Measurements from ENCODE around the gene RRP1. TPM values are rescaled to one million over a fixed set of nuclear protein-coding genes. Genes with fewer than 3 reads are reported as not detected.
A peak's percentile ranks its signal among the peaks of the same experiment; 100 is the strongest.

The RRP1 gene
- total RNA-seq, 1 experiment from 2014 or later: 76.7 TPM

- Histone ChIP-seq H3K56ac (ENCODE audit: insufficient read length, low read depth, low read length) (no peak overlapping the region), H2BK15ac (ENCODE audit: low read depth, low read length) (no peak overlapping the region), H3K79me2 (ENCODE audit: insufficient read depth, low read length) (no peaks in the 10 kb centered on the region), H3T11ph (ENCODE audit: low read length) (no peak overlapping the region), H3K4me1 (ENCODE audit: insufficient read depth, low read length) (no peaks in the 10 kb centered on the region), H2BK5ac (ENCODE audit: insufficient read length, low read length) (no peak overlapping the region), H4K20me1 (ENCODE audit: control insufficient read depth, insufficient read depth, insufficient read length) (no peaks in the 10 kb centered on the region), H2BK20ac (ENCODE audit: low read depth, low read length, poor library complexity, severe bottlenecking) (no peak overlapping the region), H3K4ac (ENCODE audit: low read depth, low read length) (no peak overlapping the region), H3K27ac (ENCODE audit: insufficient read length, low read depth, low read length) (no peak overlapping the region), H3K23ac (ENCODE audit: insufficient read length, low read depth, low read length) (no peak overlapping the region), H2BK12ac (ENCODE audit: insufficient read length, low read depth, low read length) (no peak overlapping the region), H3K23me2 (ENCODE audit: insufficient read length, low read depth, low read length, poor library complexity, severe bottlenecking) (no peaks in the 10 kb centered on the region), H2AK5ac (ENCODE audit: insufficient read length, low read length) (no peak overlapping the region), H4K91ac (ENCODE audit: insufficient read length, low read depth, low read length) (no peak overlapping the region), H3K79me1 (ENCODE audit: insufficient read depth, low read depth, low read length, poor library complexity, severe bottlenecking) (no peaks in the 10 kb centered on the region), H3K9ac (ENCODE audit: extremely low read depth, insufficient read length, low read length) (no peak overlapping the region), H4K5ac (ENCODE audit: insufficient read length, low read depth, low read length) (no peak overlapping the region), H2AFZ (ENCODE audit: low read length) (no peak overlapping the region), H3K14ac (ENCODE audit: insufficient read depth, low read length) (no peak overlapping the region; the same call in 1 of the 2 replicates), H4K8ac (replicated peaks; ENCODE audit: insufficient read length, low read depth, low read length) (no peak overlapping the region), H3K4me2 (ENCODE audit: insufficient read depth, insufficient read length, low read length) (no peak overlapping the region), H2BK120ac (ENCODE audit: low read depth, low read length, poor library complexity, severe bottlenecking) (no peak overlapping the region), H3K9me3 (ENCODE audit: control insufficient read depth, low read depth, low read length) (no peaks in the 10 kb centered on the region), H3K18ac (ENCODE audit: insufficient read length, low read depth, low read length) (no peak overlapping the region), H3K27me3 (ENCODE audit: insufficient read depth, low read length) (no peaks in the 10 kb centered on the region)
- no CpG with 5 or more reads among the region's 12 CpGs for WGBS (ENCODE audit: extremely low coverage, insufficient read length, low lambda C conversion rate)
- no peaks in the 10 kb centered on the region for H3K36me3 Mint-ChIP-seq (ENCODE audit: insufficient read depth in 1 of 3, low read depth in 3 of 3)
- peaks cover 0 to 4% of the 10 kb centered on the region in 2 experiments; a peak in 2 of 4 replicates for H3K4me1 Mint-ChIP-seq
- H3K27me3 Mint-ChIP-seq (ENCODE audit: low read depth): peaks cover 12% of the 10 kb centered on the region
- 0 out of 7 replicates have a peak overlapping the region, but pooled peaks of 1 of the 3 experiments have one; percentile 68 for H3K27ac Mint-ChIP-seq
- DNase-seq: no peak
- no peaks in the 10 kb centered on the region; a peak in 1 of 5 replicates for H3K9me3 Mint-ChIP-seq
- H3K4me3 Mint-ChIP-seq: no peak overlapping the region
- TF ChIP-seq CTCF (conservative IDR thresholded peaks at IDR 0.05): no peak
Measured at GRCh38 chr21:43851593-43851992, 62.2 kb downstream of the RRP1 start.

Data from H9 (cell line).